Spleen (tissue), 7 donors: ENCODE data around the gene RAB3IL1.

Experiments used
- POLR2A ChIP-seq, 3 donors: fragments of 450-650 bp; IDR thresholded peaks; one replicate each; pipeline ENCODE4 v1.5.1; 2017; ENCODE audit warnings: antibody characterized with exemption in 3 of 3, mild to moderate bottlenecking in 1 of 3
- TF ChIP-seq, protein P1 (sequence below), 11 experiments: fragments of 200-600 bp in 7 of 11; fragments of 450-650 bp in 4 of 11; sonication (generic) in 4 of 11; IDR thresholded peaks in 8 of 11; conservative IDR thresholded peaks in 3 of 11; 1 replicate in 7 of 11; 2 replicates in 4 of 11; pipeline versions ENCODE4 v1.4.0 to v1.8.0; 2016 to 2021; ENCODE audit warnings: antibody characterized with exemption in 11 of 11, inconsistent platforms in 4 of 11, mild to moderate bottlenecking in 1 of 11
- donor health status: DM: no; HTN: no; CAD: no; lungs with moderate emphysema.
- donor health status: DM: no; HTN: no; CAD: no.
- donor health status: DM: no; HTN: no; CAD: no.

- TF ChIP-seq POLR2A (IDR thresholded peaks at IDR 0.05), result no peak
- TF ChIP-seq, protein P1, sequence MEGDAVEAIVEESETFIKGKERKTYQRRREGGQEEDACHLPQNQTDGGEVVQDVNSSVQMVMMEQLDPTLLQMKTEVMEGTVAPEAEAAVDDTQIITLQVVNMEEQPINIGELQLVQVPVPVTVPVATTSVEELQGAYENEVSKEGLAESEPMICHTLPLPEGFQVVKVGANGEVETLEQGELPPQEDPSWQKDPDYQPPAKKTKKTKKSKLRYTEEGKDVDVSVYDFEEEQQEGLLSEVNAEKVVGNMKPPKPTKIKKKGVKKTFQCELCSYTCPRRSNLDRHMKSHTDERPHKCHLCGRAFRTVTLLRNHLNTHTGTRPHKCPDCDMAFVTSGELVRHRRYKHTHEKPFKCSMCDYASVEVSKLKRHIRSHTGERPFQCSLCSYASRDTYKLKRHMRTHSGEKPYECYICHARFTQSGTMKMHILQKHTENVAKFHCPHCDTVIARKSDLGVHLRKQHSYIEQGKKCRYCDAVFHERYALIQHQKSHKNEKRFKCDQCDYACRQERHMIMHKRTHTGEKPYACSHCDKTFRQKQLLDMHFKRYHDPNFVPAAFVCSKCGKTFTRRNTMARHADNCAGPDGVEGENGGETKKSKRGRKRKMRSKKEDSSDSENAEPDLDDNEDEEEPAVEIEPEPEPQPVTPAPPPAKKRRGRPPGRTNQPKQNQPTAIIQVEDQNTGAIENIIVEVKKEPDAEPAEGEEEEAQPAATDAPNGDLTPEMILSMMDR (IDR thresholded peaks at IDR 0.05 in 8 of 11, conservative IDR thresholded peaks at IDR 0.05 in 3 of 11), result no peak
Observed at GRCh38 chr11:61961570-61962212, 44.3 kb upstream of the RAB3IL1 start.
